ENCODE data around the gene DLG2. TPM values are rescaled to one million over a fixed set of nuclear protein-coding genes. Genes with fewer than 3 reads are reported as not detected.

The DLG2 gene
- total RNA-seq, 4 donors from 2014 or later, result 1.3 to 4.7 (median 2.4) TPM

DNA sequence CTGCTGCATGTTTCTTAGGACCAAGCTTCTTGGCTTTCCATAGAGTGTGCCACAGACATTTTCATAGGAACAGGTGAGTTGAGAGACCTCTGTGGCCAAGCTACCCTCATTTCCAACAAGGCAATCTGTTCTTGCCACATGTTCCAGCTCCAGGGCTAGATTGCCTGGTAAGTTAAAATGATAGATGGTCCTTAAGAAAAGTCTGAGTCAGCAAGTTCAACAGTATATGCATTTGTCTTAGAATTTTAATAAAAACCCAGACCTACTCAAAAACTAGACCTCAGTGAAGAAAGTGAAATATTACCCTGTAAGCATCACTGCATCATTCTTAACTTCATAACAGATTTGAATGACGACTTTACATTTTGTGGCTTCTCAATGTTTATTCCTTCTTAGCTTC, 1123.6 kb downstream of the DLG2 start:
- Histone ChIP-seq H3K4me3 (no peak overlapping the region), H3K9me3 (no peaks in the 10 kb centered on the region), H3K27me3 (no peaks in the 10 kb centered on the region), H3K27ac (no peak overlapping the region), H3K36me3 (no peaks in the 10 kb centered on the region), H3K4me1 (no peaks in the 10 kb centered on the region)
- intact Hi-C loops (cut with DNase I; ENCODE audit: low total_unique reads), result no loop called here
- no peak for TF ChIP-seq POLR2A (IDR thresholded peaks at IDR 0.05)
- TF ChIP-seq, protein P1, sequence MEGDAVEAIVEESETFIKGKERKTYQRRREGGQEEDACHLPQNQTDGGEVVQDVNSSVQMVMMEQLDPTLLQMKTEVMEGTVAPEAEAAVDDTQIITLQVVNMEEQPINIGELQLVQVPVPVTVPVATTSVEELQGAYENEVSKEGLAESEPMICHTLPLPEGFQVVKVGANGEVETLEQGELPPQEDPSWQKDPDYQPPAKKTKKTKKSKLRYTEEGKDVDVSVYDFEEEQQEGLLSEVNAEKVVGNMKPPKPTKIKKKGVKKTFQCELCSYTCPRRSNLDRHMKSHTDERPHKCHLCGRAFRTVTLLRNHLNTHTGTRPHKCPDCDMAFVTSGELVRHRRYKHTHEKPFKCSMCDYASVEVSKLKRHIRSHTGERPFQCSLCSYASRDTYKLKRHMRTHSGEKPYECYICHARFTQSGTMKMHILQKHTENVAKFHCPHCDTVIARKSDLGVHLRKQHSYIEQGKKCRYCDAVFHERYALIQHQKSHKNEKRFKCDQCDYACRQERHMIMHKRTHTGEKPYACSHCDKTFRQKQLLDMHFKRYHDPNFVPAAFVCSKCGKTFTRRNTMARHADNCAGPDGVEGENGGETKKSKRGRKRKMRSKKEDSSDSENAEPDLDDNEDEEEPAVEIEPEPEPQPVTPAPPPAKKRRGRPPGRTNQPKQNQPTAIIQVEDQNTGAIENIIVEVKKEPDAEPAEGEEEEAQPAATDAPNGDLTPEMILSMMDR (IDR thresholded peaks at IDR 0.05 in 4 of 5, conservative IDR thresholded peaks at IDR 0.05 in 1 of 5), result no peak
- DNase-seq, result no peak
- ATAC-seq, result no peak
- in situ Hi-C loops (cut with MboI; ENCODE audit: low sequenced_read_pairs in 4 of 4), result no loop called here

DNA sequence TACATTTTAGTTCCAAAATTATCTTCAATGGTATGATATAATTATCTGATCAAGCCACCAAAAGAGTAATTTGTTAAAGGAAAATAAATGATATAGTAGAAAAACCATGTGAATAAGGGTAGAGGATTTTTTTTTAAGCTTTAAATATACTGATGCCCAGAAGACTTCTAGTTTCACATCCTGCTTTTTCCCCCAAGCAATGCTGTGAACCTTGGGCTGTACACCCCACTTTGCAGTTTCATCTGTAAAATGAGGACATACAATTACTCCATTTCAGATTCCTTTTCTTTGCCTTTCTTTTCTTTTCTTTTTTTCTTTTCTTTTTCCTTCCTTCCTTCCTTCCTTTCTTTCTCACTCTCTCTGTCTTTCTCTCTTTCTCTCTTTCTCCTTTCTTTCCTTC, 1125.4 kb downstream of the DLG2 start:
- Histone ChIP-seq H3K4me3 (no peak overlapping the region), H3K4me1 (no peaks in the 10 kb centered on the region), H3K9me3 (no peaks in the 10 kb centered on the region), H3K27ac (no peak overlapping the region), H3K27me3 (no peaks in the 10 kb centered on the region), H3K36me3 (no peaks in the 10 kb centered on the region)
- ATAC-seq (no peak), DNase-seq (no peak)
- in situ Hi-C loops (cut with MboI; ENCODE audit: low sequenced_read_pairs in 4 of 4) (no loop called here), intact Hi-C loops (cut with DNase I; ENCODE audit: low total_unique reads) (no loop called here)
- TF ChIP-seq, protein P1 (IDR thresholded peaks at IDR 0.05 in 4 of 5, conservative IDR thresholded peaks at IDR 0.05 in 1 of 5), result no peak
- no peak for TF ChIP-seq POLR2A (IDR thresholded peaks at IDR 0.05)

DNA sequence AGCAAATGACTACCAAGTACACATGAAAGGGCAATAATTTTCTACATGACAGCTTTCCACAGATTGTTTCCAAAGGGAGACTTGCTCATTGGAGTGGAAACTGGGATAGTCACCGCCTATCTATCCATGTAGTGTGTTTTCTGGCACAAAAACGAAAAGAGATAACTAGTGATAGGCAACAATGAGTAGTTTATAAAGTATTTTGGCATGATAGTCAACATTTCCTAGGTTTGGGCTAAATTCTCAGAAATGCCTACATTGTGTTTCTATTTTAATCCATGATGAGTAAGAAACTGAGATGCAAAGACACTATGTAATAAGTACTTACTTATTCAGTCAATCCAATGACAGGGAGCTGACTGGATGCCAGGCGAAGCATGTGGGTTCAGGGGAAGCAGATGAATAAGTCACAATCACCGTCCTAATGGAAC, 1129.1 kb downstream of the DLG2 start:
- H3K36me3 ChIP-seq, result no peaks in the 10 kb centered on the region
- in situ Hi-C loops (cut with MboI; ENCODE audit: low sequenced_read_pairs in 4 of 4) (no loop called here), intact Hi-C loops (cut with DNase I; ENCODE audit: low total_unique reads) (no loop called here)
- no peak for DNase-seq
- H3K27ac ChIP-seq, result no peak overlapping the region
- H3K9me3 ChIP-seq, result no peaks in the 10 kb centered on the region
- TF ChIP-seq POLR2A (IDR thresholded peaks at IDR 0.05), result no peak
- TF ChIP-seq, protein P1 (IDR thresholded peaks at IDR 0.05 in 4 of 5, conservative IDR thresholded peaks at IDR 0.05 in 1 of 5), result no peak
- no peaks in the 10 kb centered on the region for H3K4me1 ChIP-seq
- no peak for ATAC-seq
- no peak overlapping the region for H3K4me3 ChIP-seq
- no peaks in the 10 kb centered on the region for H3K27me3 ChIP-seq

DNA sequence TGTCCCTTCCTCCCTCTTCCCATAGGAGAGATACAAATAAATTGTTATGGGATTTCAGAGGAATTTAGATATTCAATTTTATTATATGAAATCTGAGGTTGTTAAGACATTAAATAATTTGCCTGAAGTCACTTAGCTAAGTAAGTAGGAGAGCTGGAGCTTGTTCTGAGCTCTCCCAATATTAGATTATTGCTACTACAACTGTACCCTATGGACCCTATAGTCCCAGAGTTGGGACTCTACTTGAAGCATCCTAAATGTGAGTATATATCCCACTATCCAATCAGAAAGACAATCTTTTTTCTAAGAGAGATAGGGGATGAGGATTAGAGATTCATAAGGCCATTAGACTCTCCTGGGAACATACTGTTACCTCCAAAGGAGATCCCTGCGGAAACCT, 1130.0 kb downstream of the DLG2 start:
- no peaks in the 10 kb centered on the region for H3K4me1 ChIP-seq
- no peak for DNase-seq
- H3K9me3 ChIP-seq, result no peaks in the 10 kb centered on the region
- in situ Hi-C loops (cut with MboI; ENCODE audit: low sequenced_read_pairs in 4 of 4), result no loop called here
- no peak for TF ChIP-seq POLR2A (IDR thresholded peaks at IDR 0.05)
- TF ChIP-seq, protein P1 (IDR thresholded peaks at IDR 0.05 in 4 of 5, conservative IDR thresholded peaks at IDR 0.05 in 1 of 5), result no peak
- H3K36me3 ChIP-seq, result no peaks in the 10 kb centered on the region
- intact Hi-C loops (cut with DNase I; ENCODE audit: low total_unique reads), result no loop called here
- ATAC-seq, result no peak
- H3K4me3 ChIP-seq, result no peak overlapping the region
- no peaks in the 10 kb centered on the region for H3K27me3 ChIP-seq
- H3K27ac ChIP-seq, result no peak overlapping the region

DNA sequence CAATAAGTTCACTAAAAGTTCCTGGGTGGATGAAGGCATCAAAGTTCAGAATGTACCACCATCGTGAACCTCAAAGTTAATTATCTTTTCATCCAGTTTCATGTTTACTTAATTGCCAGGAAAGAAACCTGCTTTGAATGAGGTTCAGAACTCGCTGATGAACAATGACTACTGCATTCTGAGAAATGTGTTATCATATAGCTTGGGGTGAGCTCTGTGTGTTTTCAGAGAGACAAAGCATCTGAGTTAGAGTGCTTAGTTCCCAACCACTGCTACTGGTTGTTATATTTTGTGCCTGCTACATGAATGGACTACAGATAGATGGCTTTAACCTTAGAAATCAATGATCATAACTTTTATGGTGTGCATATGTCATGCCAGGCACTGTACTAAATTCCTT, 1131.0 kb downstream of the DLG2 start:
- Histone ChIP-seq H3K4me3 (no peak overlapping the region), H3K4me1 (no peaks in the 10 kb centered on the region), H3K27ac (no peak overlapping the region), H3K9me3 (no peaks in the 10 kb centered on the region), H3K36me3 (no peaks in the 10 kb centered on the region), H3K27me3 (no peaks in the 10 kb centered on the region)
- ATAC-seq, result no peak
- no peak for DNase-seq
- intact Hi-C loops (cut with DNase I; ENCODE audit: low total_unique reads) (no loop called here), in situ Hi-C loops (cut with MboI; ENCODE audit: low sequenced_read_pairs in 4 of 4) (no loop called here)
- TF ChIP-seq POLR2A (IDR thresholded peaks at IDR 0.05), result no peak
- TF ChIP-seq, protein P1 (IDR thresholded peaks at IDR 0.05 in 4 of 5, conservative IDR thresholded peaks at IDR 0.05 in 1 of 5), result no peak
